Mesenchymal stem cell (in vitro differentiated cells and primary cell): Measurements from ENCODE around the gene NSMCE1.

Experiments used
- DNase-seq: peaks from one replicate; pipeline ENCODE4 v3.0.0-alpha.2; 2013
- H2AFZ ChIP-seq: one replicate; pipeline ENCODE4 v1.6.1; 2013; ENCODE audit warnings: low read depth, mild to moderate bottlenecking, control low read depth, inconsistent platforms, low read length, moderate library complexity
- H2AK5ac ChIP-seq: 2 replicates; pipeline ENCODE4 v1.6.1; 2013; ENCODE audit warnings: low read length, moderate library complexity, mild to moderate bottlenecking, inconsistent platforms; ENCODE audit not compliant: severe bottlenecking
- H2BK120ac ChIP-seq: one replicate; pipeline ENCODE4 v1.6.1; 2013; ENCODE audit warnings: low read depth, mild to moderate bottlenecking, inconsistent platforms, low read length, moderate library complexity
- H2BK12ac ChIP-seq, 2 experiments: one replicate each; pipeline ENCODE4 v1.6.1; 2013; ENCODE audit warnings: inconsistent platforms in 2 of 2, low read length in 2 of 2, mild to moderate bottlenecking in 2 of 2, moderate library complexity in 2 of 2, control low read depth in 1 of 2
- H2BK15ac ChIP-seq: one replicate; pipeline ENCODE4 v1.6.1; 2013; ENCODE audit warnings: mild to moderate bottlenecking, low read depth, inconsistent platforms; ENCODE audit not compliant: poor library complexity, severe bottlenecking
- H2BK5ac ChIP-seq: 2 replicates; pipeline ENCODE4 v1.6.1; 2013; ENCODE audit warnings: low read depth, mild to moderate bottlenecking, low read length, control low read depth, inconsistent platforms; ENCODE audit not compliant: poor library complexity, severe bottlenecking
- H3K14ac ChIP-seq, 2 experiments: one replicate each; pipeline ENCODE4 v1.6.1; 2013; ENCODE audit warnings: inconsistent platforms in 2 of 2, low read length in 2 of 2, control low read depth in 1 of 2, mild to moderate bottlenecking in 1 of 2, moderate library complexity in 1 of 2
- H3K18ac ChIP-seq, 2 experiments: one replicate each; pipeline ENCODE4 v1.6.1; 2013; ENCODE audit warnings: inconsistent platforms in 2 of 2, low read length in 2 of 2, control low read depth in 1 of 2, low read depth in 1 of 2, mild to moderate bottlenecking in 1 of 2
- H3K23ac ChIP-seq, 2 experiments: one replicate each; pipeline ENCODE4 v1.6.1; 2013; ENCODE audit warnings: inconsistent platforms in 2 of 2, low read length in 2 of 2, mild to moderate bottlenecking in 2 of 2, moderate library complexity in 2 of 2, control low read depth in 1 of 2
- H3K27ac ChIP-seq: 2 replicates; pipeline ENCODE4 v1.5.1; 2013; ENCODE audit warnings: mild to moderate bottlenecking, moderate library complexity, low read length, control low read depth, inconsistent platforms; ENCODE audit not compliant: poor library complexity, severe bottlenecking
- H3K27me3 ChIP-seq, 2 experiments: 2 replicates each; pipeline versions ENCODE4 v1.6.1 to v1.7.0; 2013; ENCODE audit warnings: low read length in 2 of 2, mild to moderate bottlenecking in 2 of 2, moderate library complexity in 2 of 2, control low read depth in 1 of 2, inconsistent platforms in 1 of 2; ENCODE audit not compliant: control insufficient read depth in 1 of 2, insufficient read depth in 1 of 2
- H3K36me3 ChIP-seq, 2 experiments: 2 replicates each; pipeline versions ENCODE4 v1.6.1 to v1.7.0; 2013; ENCODE audit warnings: low read length in 2 of 2, control low read depth in 1 of 2, inconsistent platforms in 1 of 2, low read depth in 1 of 2, mild to moderate bottlenecking in 1 of 2; ENCODE audit not compliant: insufficient read depth in 2 of 2, control insufficient read depth in 1 of 2
- H3K4ac ChIP-seq, 2 experiments: one replicate each; pipeline ENCODE4 v1.6.1; 2013; ENCODE audit warnings: inconsistent platforms in 2 of 2, low read length in 2 of 2, mild to moderate bottlenecking in 2 of 2, moderate library complexity in 2 of 2, control low read depth in 1 of 2, low read depth in 1 of 2
- H3K4me1 ChIP-seq: 2 replicates; pipeline ENCODE4 v1.6.1; 2013; ENCODE audit warnings: low read depth, low read length, control low read depth; ENCODE audit not compliant: control insufficient read depth, insufficient read depth
- H3K4me2 ChIP-seq: 2 replicates; pipeline ENCODE4 v1.6.1; 2013; ENCODE audit warnings: low read length, mild to moderate bottlenecking, inconsistent platforms; ENCODE audit not compliant: poor library complexity, severe bottlenecking
- H3K4me3 ChIP-seq, 2 experiments: 2 replicates each; pipeline versions ENCODE4 v1.5.1 to v1.7.0; 2013; ENCODE audit warnings: low read length in 2 of 2, mild to moderate bottlenecking in 2 of 2, control low read depth in 1 of 2, low read depth in 1 of 2; ENCODE audit not compliant: insufficient read depth in 1 of 2
- H3K79me1 ChIP-seq: replicated peaks from 2 replicates; pipeline ENCODE4 v1.6.1; 2013; ENCODE audit warnings: mild to moderate bottlenecking, control low read depth, low read length, inconsistent platforms; ENCODE audit not compliant: poor library complexity, severe bottlenecking
- H3K9ac ChIP-seq: 2 replicates; pipeline ENCODE4 v1.7.0; 2013; ENCODE audit warnings: mild to moderate bottlenecking, low read length, moderate library complexity
- H3K9me3 ChIP-seq: 2 replicates; pipeline ENCODE4 v1.7.0; 2013; ENCODE audit warnings: mild to moderate bottlenecking, low read length; ENCODE audit not compliant: control insufficient read depth
- H4K8ac ChIP-seq: one replicate; pipeline ENCODE4 v1.6.1; 2013; ENCODE audit warnings: inconsistent platforms, mild to moderate bottlenecking, low read length, moderate library complexity
- H4K91ac ChIP-seq: one replicate; pipeline ENCODE4 v1.6.1; 2013; ENCODE audit warnings: mild to moderate bottlenecking, low read length, inconsistent platforms
- WGBS: methylation state at CpG from one replicate; pipeline ENCODE4 v1.1.7; 2013; ENCODE audit warnings: mixed read lengths; 5-methylcytosine and 5-hydroxymethylcytosine counted together

NSMCE1 gene

DNA sequence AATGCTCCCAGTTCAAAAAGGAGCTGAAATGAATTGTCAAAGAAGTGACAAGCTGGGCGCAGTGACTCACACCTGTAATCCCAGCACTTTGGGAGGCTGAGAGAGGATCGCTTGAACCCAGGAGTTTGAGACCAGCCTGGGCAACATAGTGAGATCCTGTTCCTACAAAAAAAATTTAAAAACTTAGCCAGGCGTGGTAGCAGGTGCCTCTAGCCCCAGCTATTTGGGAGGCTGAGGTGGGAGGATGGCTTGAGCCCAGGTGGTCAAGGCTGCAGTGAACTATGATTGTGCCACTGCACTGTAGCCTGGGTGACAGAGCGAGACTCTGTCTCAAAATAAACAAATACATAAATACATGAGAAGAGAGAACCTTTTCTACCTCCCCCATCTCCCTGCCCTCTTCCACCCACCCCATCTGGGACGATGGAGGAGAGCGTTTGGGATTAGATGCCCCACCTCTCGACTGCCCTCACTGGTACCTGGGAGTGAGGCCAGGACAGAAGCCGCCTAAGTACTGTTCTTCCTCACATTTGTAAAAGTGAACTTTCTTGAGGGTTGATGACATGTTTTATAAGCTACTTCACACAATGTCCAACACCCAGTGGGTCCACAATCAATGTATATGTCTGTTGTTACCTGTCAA is 47.6 kb upstream of the NSMCE1 start:
- H3K4ac ChIP-seq: no peak overlapping the region

GRCh38 chr16:27315333-27316037 is 46.9 kb upstream of the NSMCE1 start:
- H2AFZ ChIP-seq: no peak overlapping the region
- peaks cover 3 to 13% of the 10 kb centered on the region in 2 experiments for H3K36me3 ChIP-seq
- H4K8ac ChIP-seq: peak overlapping the region; percentile 78
- H2BK120ac ChIP-seq: peak overlapping the region; percentile 42
- H2BK5ac ChIP-seq: no peak overlapping the region
- peak overlapping the region; percentile 80 for H4K91ac ChIP-seq
- peak overlapping the region; percentile 17 for H2AK5ac ChIP-seq
- H3K23ac ChIP-seq: peak overlapping the region in 1 of 2 experiments; percentile 1
- peak overlapping the region; percentile 81 for H3K4me2 ChIP-seq
- DNase-seq: peak; percentile 76
- peak overlapping the region; percentile 37 to 81 for H3K18ac ChIP-seq
- 39% methylated on average over 7 of the region's 9 CpGs for WGBS
- H3K4me3 ChIP-seq: peak overlapping the region; percentile 5 to 84
- H3K79me1 ChIP-seq: no peaks in the 10 kb centered on the region
- H3K9me3 ChIP-seq: no peaks in the 10 kb centered on the region
- peak overlapping the region; percentile 36 for H3K27ac ChIP-seq
- H3K14ac ChIP-seq: peak overlapping the region in 1 of 2 experiments; percentile 81
- H2BK12ac ChIP-seq: peak overlapping the region; percentile 59 to 90
- H3K4me1 ChIP-seq: peaks cover 38% of the 10 kb centered on the region
- no peaks in the 10 kb centered on the region for H3K27me3 ChIP-seq
- peak overlapping the region; percentile 75 to 79 for H3K4ac ChIP-seq
- H3K9ac ChIP-seq: peak overlapping the region; percentile 95
- peak overlapping the region; percentile 29 for H2BK15ac ChIP-seq

More for the DNA sequence above, 47.6 kb upstream of the NSMCE1 start:
- H2BK120ac ChIP-seq: no peak overlapping the region
- 81% methylated on average over 4 of the region's 8 CpGs for WGBS
- peak overlapping the region; percentile 81 for H3K4me2 ChIP-seq
- H3K36me3 ChIP-seq: peaks cover 3 to 13% of the 10 kb centered on the region in 2 experiments
- H3K14ac ChIP-seq: no peak overlapping the region
- no peak overlapping the region for H2AFZ ChIP-seq
- H2BK5ac ChIP-seq: no peak overlapping the region
- no peaks in the 10 kb centered on the region for H3K9me3 ChIP-seq
- no peaks in the 10 kb centered on the region for H3K79me1 ChIP-seq
- H2BK12ac ChIP-seq: peak overlapping the region in 1 of 2 experiments; percentile 66
- H3K4me3 ChIP-seq: peak overlapping the region in 1 of 2 experiments; percentile 84
- H3K18ac ChIP-seq: no peak overlapping the region
- no peak overlapping the region for H3K27ac ChIP-seq
- H3K9ac ChIP-seq: peak overlapping the region; percentile 95
- no peak overlapping the region for H4K91ac ChIP-seq
- no peak overlapping the region for H4K8ac ChIP-seq
- H3K27me3 ChIP-seq: no peaks in the 10 kb centered on the region
- H2BK15ac ChIP-seq: no peak overlapping the region
- no peak for DNase-seq
- H3K23ac ChIP-seq: no peak overlapping the region
- no peak overlapping the region for H2AK5ac ChIP-seq
- peaks cover 38% of the 10 kb centered on the region for H3K4me1 ChIP-seq

GRCh38 chr16:27314986-27315332 is 46.4 kb upstream of the NSMCE1 start:
- no peaks in the 10 kb centered on the region for H3K9me3 ChIP-seq
- H3K9ac ChIP-seq: peak overlapping the region; percentile 95
- peak overlapping the region in 1 of 2 experiments; percentile 1 for H3K23ac ChIP-seq
- H3K36me3 ChIP-seq: peaks cover 3 to 10% of the 10 kb centered on the region in 2 experiments
- peak overlapping the region; percentile 29 for H2BK15ac ChIP-seq
- peak overlapping the region; percentile 81 for H3K4me2 ChIP-seq
- peaks cover 36% of the 10 kb centered on the region for H3K4me1 ChIP-seq
- peak overlapping the region; percentile 36 for H3K27ac ChIP-seq
- H3K14ac ChIP-seq: peak overlapping the region in 1 of 2 experiments; percentile 81
- peak overlapping the region; percentile 52 for H4K91ac ChIP-seq
- no peak for DNase-seq
- no peak overlapping the region for H2BK5ac ChIP-seq
- peak overlapping the region; percentile 23 to 81 for H3K18ac ChIP-seq
- peak overlapping the region; percentile 5 to 84 for H3K4me3 ChIP-seq
- no peak overlapping the region for H2BK120ac ChIP-seq
- peak overlapping the region in 1 of 2 experiments; percentile 90 for H2BK12ac ChIP-seq
- WGBS: 69% methylated on average over 2 of the region's 2 CpGs
- H3K27me3 ChIP-seq: no peaks in the 10 kb centered on the region
- H3K4ac ChIP-seq: peak overlapping the region; percentile 29 to 59
- H4K8ac ChIP-seq: no peak overlapping the region
- no peaks in the 10 kb centered on the region for H3K79me1 ChIP-seq
- peak overlapping the region; percentile 17 for H2AK5ac ChIP-seq
- H2AFZ ChIP-seq: no peak overlapping the region

GRCh38 chr16:27314161-27314723 is 45.7 kb upstream of the NSMCE1 start:
- H3K23ac ChIP-seq: peak overlapping the region; percentile 87 to 92
- no peaks in the 10 kb centered on the region for H3K9me3 ChIP-seq
- no peaks in the 10 kb centered on the region for H3K27me3 ChIP-seq

More at GRCh38 chr16:27314161-27314723, 45.7 kb upstream of the NSMCE1 start:
- peaks cover 3 to 7% of the 10 kb centered on the region in 2 experiments for H3K36me3 ChIP-seq
- peak overlapping the region; percentile 95 for H2BK5ac ChIP-seq
- peak overlapping the region; percentile 96 to 98 for H3K18ac ChIP-seq
- peak overlapping the region; percentile 56 to 75 for H2BK12ac ChIP-seq
- WGBS: under 1% methylated on average over 38 of the region's 39 CpGs
- peak overlapping the region; percentile 95 for H3K9ac ChIP-seq
- peak overlapping the region; percentile 88 for H4K8ac ChIP-seq
- peak overlapping the region; percentile 84 to 94 for H3K4me3 ChIP-seq
- peak overlapping the region; percentile 61 for H2AK5ac ChIP-seq
- H3K27ac ChIP-seq: peak overlapping the region; percentile 78
- H3K4me2 ChIP-seq: peak overlapping the region; percentile 81
- H3K14ac ChIP-seq: peak overlapping the region; percentile 49 to 94
- peaks cover 32% of the 10 kb centered on the region for H3K4me1 ChIP-seq
- H3K79me1 ChIP-seq: no peaks in the 10 kb centered on the region
- H2BK120ac ChIP-seq: peak overlapping the region; percentile 98
- peak overlapping the region; percentile 54 for H2AFZ ChIP-seq
- peak overlapping the region; percentile 89 for H2BK15ac ChIP-seq
- peak; percentile 98 for DNase-seq
- peak overlapping the region; percentile 96 to 97 for H3K4ac ChIP-seq
- H4K91ac ChIP-seq: peak overlapping the region; percentile 97
